Brain microvascular endothelial cell (primary cell): ENCODE data around the gene LIMCH1.

Experiments used
- DNase-seq: peaks from one replicate; pipeline ENCODE4 v3.0.0-alpha.2; 2020
- H3K27ac ChIP-seq: fragments of 250-450 bp; sonication (Bioruptor Pico); 2 replicates; pipeline ENCODE4 v1.5.1; 2020; ENCODE audit warnings: mild to moderate bottlenecking, moderate library complexity
- H3K27me3 ChIP-seq: fragments of 250-450 bp; sonication (Bioruptor Pico); replicated peaks from 2 replicates; pipeline ENCODE4 v1.5.1; 2020; ENCODE audit warnings: mild to moderate bottlenecking
- H3K36me3 ChIP-seq: fragments of 250-450 bp; sonication (Bioruptor Pico); replicated peaks from 2 replicates; pipeline ENCODE4 v1.5.1; 2020; ENCODE audit warnings: mild to moderate bottlenecking
- H3K4me3 ChIP-seq: 2 replicates; pipeline ENCODE4 v1.5.1; 2011; ENCODE audit warnings: low read depth, mild to moderate bottlenecking, control low read depth, low read length, moderate library complexity
- CTCF ChIP-seq: IDR thresholded peaks from 2 replicates; pipeline ENCODE4 v1.5.1; 2011; ENCODE audit warnings: low read depth, mild to moderate bottlenecking, moderate library complexity, low read length, control low read depth, inconsistent platforms; ENCODE audit errors: missing control alignments
- in situ Hi-C: cut with HindIII; loops from 2 replicates; pipeline ENCODE4 v1.10.0; 2017; ENCODE audit warnings: low sequenced_read_pairs, low pct_ligation_motif_present

The LIMCH1 gene

GRCh38 chr4:41505161-41505661, 32.7 kb upstream of the LIMCH1 start:
- in situ Hi-C loops: no loop called here
- Histone ChIP-seq H3K27me3 (no peaks in the 10 kb centered on the region), H3K36me3 (no peaks in the 10 kb centered on the region), H3K4me3 (no peak overlapping the region), H3K27ac (no peak overlapping the region)
- no peak for DNase-seq
- TF ChIP-seq CTCF: no peak

- no peak for TF ChIP-seq CTCF
- peak; percentile 14 for DNase-seq
- H3K27me3 ChIP-seq: no peaks in the 10 kb centered on the region
- H3K36me3 ChIP-seq: no peaks in the 10 kb centered on the region
- no peak overlapping the region for H3K4me3 ChIP-seq
- in situ Hi-C loops: no loop called here
- H3K27ac ChIP-seq: no peak overlapping the region
These were observed 31.8 kb upstream of the LIMCH1 start for GRCh38 chr4:41506130-41506529.

DNA sequence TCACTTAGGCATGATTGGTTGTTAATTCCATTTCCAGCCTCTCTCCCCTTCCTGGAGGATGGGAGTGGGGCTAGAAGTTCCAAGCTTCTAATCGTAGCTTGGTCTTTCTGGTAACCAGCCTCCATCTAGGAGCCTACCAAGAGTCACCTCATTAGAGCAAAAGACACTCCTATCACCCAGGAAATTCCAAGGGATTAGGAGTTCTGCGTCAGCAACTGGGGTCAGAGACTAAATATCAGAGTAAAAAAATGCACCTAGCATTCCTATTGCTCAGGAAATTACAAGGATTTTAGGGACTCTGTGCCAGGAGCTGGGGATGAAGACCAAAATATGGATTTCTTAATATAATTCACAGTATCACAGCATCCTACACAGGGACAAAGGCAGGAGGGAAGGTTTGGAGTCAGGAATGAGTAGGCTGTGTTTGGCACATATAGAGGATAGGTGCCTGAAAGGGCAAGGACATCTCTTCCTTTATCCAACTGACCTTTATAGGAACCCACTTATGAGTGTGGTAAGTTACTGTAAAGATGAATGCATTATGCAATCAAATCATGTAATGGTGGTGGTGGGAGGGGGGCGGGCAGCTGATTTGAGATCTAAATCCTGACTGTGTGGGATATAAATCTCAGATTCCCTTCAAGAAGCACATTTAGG, 30.5 kb upstream of the LIMCH1 start:
- no peak overlapping the region for H3K27ac ChIP-seq
- in situ Hi-C loops: no loop called here
- TF ChIP-seq CTCF: no peak
- DNase-seq: no peak
- no peaks in the 10 kb centered on the region for H3K27me3 ChIP-seq
- H3K36me3 ChIP-seq: no peaks in the 10 kb centered on the region
- no peak overlapping the region for H3K4me3 ChIP-seq

- in situ Hi-C loops: no loop called here
- TF ChIP-seq CTCF: no peak
- no peaks in the 10 kb centered on the region for H3K27me3 ChIP-seq
- no peak overlapping the region for H3K27ac ChIP-seq
- H3K4me3 ChIP-seq: no peak overlapping the region
- no peaks in the 10 kb centered on the region for H3K36me3 ChIP-seq
- DNase-seq: no peak
These were observed 28.5 kb upstream of the LIMCH1 start for GRCh38 chr4:41509451-41509866.

DNA sequence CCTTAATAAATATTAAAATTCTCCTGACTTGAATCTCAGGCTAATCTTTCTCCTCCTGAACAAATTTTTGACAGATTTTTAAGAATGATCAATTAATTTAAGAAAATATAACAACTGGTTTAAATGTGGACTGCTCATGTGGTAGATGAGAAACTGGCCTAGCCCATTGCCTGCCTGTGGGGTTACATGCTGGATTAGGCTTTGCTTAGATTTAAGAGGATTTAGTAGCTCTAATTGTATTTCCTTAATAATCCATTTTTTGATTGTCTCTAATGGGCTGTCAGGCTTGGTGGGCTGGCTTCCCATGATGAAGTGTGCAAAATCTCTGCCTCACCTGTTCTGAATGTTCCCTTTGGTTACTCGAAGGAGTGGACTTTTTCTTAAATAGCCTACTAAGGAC, 27.8 kb upstream of the LIMCH1 start:
- Histone ChIP-seq H3K4me3 (no peak overlapping the region), H3K27me3 (no peaks in the 10 kb centered on the region), H3K27ac (no peak overlapping the region), H3K36me3 (no peaks in the 10 kb centered on the region)
- no peak for DNase-seq
- in situ Hi-C loops: no loop called here
- TF ChIP-seq CTCF: no peak

DNA sequence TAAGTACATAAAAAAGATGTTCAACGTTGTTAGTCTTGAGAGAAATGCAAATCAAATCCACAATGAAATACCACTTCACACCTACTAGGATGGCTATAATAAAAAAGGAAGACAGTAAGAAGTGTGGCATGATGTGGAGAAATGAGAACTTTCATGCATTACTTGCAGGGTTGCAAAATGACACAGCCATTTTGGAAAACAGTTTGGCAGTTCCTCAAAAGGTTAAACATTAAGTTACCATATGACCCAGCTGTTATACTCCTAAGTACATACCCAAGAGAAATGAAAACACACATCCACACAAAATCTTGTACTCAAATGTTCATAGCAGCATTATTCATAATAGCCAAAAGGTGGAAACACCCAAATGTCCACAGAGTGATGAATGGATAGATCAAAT, 25.8 kb upstream of the LIMCH1 start:
- Histone ChIP-seq H3K27me3 (no peaks in the 10 kb centered on the region), H3K4me3 (no peak overlapping the region), H3K36me3 (no peaks in the 10 kb centered on the region), H3K27ac (no peak overlapping the region)
- no peak for DNase-seq
- no peak for TF ChIP-seq CTCF
- in situ Hi-C loops: no loop called here
